Esophagus squamous epithelium (tissue), 5 donors: ENCODE results near the gene LRCOL1. TPM values are rescaled to one million over a fixed set of nuclear protein-coding genes. Genes with fewer than 3 reads are reported as not detected.

Experiments used
- DNase-seq: peaks from one replicate; lab custom pipeline; 2025; lab: John Stamatoyannopoulos, UW
- H3K27ac ChIP-seq, 4 donors: fragments of 200-600 bp; sonication (generic); one replicate each; pipeline ENCODE4 v1.5.1; 2016 to 2019; ENCODE audit warnings: mild to moderate bottlenecking in 1 of 4
- H3K27me3 ChIP-seq, 4 donors: fragments of 200-600 bp; sonication (generic); 1 replicate in 3 of 4; 2 replicates in 1 of 4; pipeline versions ENCODE4 v1.5.1 to v1.6.0; 2017 to 2021; ENCODE audit warnings: antibody characterized with exemption in 1 of 4
- H3K36me3 ChIP-seq, 3 donors: fragments of 200-600 bp; sonication (generic); one replicate each; pipeline ENCODE4 v1.5.1; 2016 to 2019
- H3K4me1 ChIP-seq, 3 donors: fragments of 200-600 bp; sonication (generic); one replicate each; pipeline ENCODE4 v1.5.1; 2017 to 2019
- H3K4me3 ChIP-seq, 4 donors: fragments of 200-600 bp; sonication (generic); 1 replicate in 3 of 4; 2 replicates in 1 of 4; pipeline ENCODE4 v1.5.1; 2016 to 2019; ENCODE audit warnings: mild to moderate bottlenecking in 2 of 4, moderate library complexity in 1 of 4
- H3K9me3 ChIP-seq, 3 donors: fragments of 200-600 bp; sonication (generic); one replicate each; pipeline ENCODE4 v1.5.1; 2016 to 2019
- POLR2A ChIP-seq, 4 donors: fragments of 450-650 bp; IDR thresholded peaks; one replicate each; pipeline ENCODE4 v1.6.1; 2017; ENCODE audit warnings: antibody characterized with exemption in 4 of 4, mild to moderate bottlenecking in 4 of 4, moderate library complexity in 3 of 4
- WGBS, 2 donors: methylation state at CpG; one replicate each; pipeline ENCODE4 v1.1.5; 2018; 5-methylcytosine and 5-hydroxymethylcytosine counted together
- intact Hi-C: fragments of 100-400 bp; cut with DNase I; formaldehyde crosslinking; loops from one replicate; pipeline ENCODE4 v1.15.0; 2022
- total RNA-seq, 4 donors: library from RNA; depleted of rRNA; stranded (reverse); fragments of >200 nt; gene quantifications; one replicate each; pipeline ENCODE4 v1.1.0, GENCODE V29; 2016
- TF ChIP-seq, protein P1 (sequence below), 6 experiments: fragments of 450-650 bp in 4 of 6; fragments of 200-600 bp in 2 of 6; sonication (generic) in 2 of 6; IDR thresholded peaks; one replicate each; pipeline ENCODE4 v1.5.1; 2016 to 2019; ENCODE audit warnings: antibody characterized with exemption in 6 of 6, mild to moderate bottlenecking in 4 of 6, moderate library complexity in 4 of 6
- donor health status: DM: yes; HTN: yes; CAD: no.

Gene LRCOL1
- total RNA-seq, 4 donors from 2014 or later, result 1.5 TPM; not detected in 3

DNA sequence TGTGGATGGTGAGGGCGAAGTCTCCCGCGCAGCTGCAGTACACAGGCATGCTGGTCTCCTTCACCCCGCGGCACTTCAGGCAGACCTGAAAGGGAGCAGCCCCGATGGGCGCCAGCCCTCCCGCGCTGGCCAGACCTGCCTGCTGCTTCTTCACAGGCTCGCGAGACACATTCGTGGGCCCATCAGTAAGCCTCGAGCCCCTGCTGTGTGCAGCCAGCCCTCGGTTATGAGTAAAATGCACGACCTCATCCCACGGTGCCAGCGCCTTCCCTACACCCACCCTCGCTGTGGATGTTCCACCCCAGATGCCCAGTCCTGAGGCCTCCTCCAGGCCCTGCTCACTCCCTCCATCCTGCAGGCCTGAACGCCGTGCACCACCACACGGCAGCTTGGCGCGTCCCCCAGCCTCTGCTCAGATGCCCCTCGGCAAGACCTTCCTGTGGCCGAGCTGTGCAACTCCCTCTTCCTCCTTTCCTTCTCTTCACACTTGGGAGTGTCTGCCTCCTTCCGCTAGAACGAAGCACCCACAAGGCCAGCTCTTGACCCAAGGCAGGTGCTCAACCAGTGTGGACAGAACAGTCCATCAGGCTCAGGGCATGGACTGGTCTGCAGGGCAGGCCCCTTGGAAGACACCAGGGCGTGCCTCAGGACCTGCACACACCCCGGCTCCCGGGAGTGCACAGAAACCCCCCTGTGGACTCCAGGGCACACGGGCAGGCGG is 14.7 kb upstream of the LRCOL1 start:
- TF ChIP-seq, protein P1, sequence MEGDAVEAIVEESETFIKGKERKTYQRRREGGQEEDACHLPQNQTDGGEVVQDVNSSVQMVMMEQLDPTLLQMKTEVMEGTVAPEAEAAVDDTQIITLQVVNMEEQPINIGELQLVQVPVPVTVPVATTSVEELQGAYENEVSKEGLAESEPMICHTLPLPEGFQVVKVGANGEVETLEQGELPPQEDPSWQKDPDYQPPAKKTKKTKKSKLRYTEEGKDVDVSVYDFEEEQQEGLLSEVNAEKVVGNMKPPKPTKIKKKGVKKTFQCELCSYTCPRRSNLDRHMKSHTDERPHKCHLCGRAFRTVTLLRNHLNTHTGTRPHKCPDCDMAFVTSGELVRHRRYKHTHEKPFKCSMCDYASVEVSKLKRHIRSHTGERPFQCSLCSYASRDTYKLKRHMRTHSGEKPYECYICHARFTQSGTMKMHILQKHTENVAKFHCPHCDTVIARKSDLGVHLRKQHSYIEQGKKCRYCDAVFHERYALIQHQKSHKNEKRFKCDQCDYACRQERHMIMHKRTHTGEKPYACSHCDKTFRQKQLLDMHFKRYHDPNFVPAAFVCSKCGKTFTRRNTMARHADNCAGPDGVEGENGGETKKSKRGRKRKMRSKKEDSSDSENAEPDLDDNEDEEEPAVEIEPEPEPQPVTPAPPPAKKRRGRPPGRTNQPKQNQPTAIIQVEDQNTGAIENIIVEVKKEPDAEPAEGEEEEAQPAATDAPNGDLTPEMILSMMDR (IDR thresholded peaks at IDR 0.05), result no peak
- no peak for TF ChIP-seq POLR2A (IDR thresholded peaks at IDR 0.05)
- no peak overlapping the region for H3K27ac ChIP-seq
- H3K9me3 ChIP-seq, result no peaks in the 10 kb centered on the region
- peaks cover 12 to 20% (median 13%) of the 10 kb centered on the region in 3 donors for H3K4me1 ChIP-seq
- H3K27me3 ChIP-seq, result peaks cover 0 to 18% (median 0%) of the 10 kb centered on the region in 4 donors
- no peak for DNase-seq
- intact Hi-C loops, result no loop called here
- H3K4me3 ChIP-seq, result no peak overlapping the region
- peaks cover 0 to 40% (median 11%) of the 10 kb centered on the region in 3 donors for H3K36me3 ChIP-seq
- 91 to 100% methylated on average over 5 to 18 of the region's 32 CpGs for WGBS, 2 donors

DNA sequence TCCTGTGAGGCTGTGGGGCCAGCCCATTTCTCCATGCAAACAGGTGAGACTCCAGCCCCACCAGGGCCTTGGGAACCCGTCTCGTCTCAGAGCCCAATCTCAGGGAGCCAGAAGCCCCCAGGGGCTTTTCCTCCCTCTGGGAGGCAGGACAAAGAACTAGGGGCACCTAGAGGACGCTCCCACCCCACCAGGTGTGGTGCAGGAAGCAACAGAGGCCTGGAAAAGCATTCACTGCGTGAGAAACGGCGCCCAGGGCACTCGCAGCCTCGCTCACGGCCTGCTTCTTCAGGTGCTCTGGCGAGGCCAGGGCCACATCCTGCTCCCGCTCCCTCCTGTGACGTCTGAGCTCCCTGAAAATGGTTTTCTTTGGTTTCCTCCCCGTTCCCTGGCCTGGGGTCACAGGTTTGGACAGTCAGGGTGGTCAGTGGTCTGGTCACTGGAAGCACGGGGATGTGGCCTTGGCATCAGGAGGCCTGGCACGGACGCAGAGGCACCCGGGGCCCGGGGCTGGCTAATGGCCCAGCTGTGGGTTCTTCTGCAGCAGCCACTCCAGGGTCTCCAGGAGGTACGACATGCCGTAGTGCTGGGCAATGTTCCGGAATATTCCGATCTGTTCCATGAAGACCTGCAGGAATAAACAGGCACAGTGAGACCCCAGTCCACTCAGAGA is 13.9 kb upstream of the LRCOL1 start:
- TF ChIP-seq POLR2A (IDR thresholded peaks at IDR 0.05), result no peak
- TF ChIP-seq, protein P1 (IDR thresholded peaks at IDR 0.05), result no peak
- Histone ChIP-seq H3K9me3 (no peaks in the 10 kb centered on the region), H3K27me3 (peaks cover 2 to 25% (median 5%) of the 10 kb centered on the region in 4 donors), H3K27ac (no peak overlapping the region), H3K4me1 (peaks cover 12 to 25% (median 13%) of the 10 kb centered on the region in 3 donors), H3K36me3 (peaks cover 0 to 33% (median 11%) of the 10 kb centered on the region in 3 donors), H3K4me3 (no peak overlapping the region)
- intact Hi-C loops, result no loop called here
- DNase-seq, result no peak
- WGBS, 2 donors, result 96% methylated on average over 10 of the region's 22 CpGs; no CpG with 5 or more reads in 1 of the 2 donors

DNA sequence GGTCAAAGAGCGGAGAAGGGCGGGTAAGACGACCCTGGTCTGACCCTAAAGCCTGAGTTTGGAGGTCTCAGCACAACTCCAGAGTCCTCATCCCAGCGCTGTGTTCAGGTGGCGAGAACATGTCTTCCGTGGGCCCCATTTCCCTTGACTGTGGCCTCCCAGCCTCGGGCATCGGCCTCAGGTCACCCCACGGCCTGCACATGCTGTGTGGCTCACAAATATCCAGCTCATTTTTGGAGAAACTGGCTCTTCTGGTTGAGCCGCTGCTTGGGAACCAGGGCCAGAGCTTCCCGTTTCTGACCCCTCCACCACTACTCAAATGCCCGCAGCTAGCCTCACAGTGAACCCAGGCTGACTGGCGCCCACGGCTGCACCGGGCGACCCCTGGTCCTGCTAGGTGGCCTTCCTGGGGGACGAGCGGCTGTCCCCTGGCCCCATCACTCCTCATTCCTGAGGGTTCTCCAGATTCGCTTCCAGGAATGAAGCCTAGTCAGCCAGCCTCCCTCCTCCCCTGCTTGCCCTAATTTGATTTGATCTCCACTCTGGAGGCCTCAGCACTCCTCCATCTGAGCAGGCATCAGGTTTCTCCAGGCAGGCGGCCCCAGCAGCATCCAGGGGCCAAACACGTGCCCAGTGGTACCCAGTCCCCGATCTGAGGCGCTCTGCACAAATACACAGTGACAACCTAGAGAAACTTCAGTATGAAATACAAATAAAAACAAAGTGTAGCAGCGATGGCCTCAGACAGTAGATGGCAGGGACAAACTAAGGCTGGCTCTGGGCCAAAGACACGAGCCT is 12.9 kb upstream of the LRCOL1 start:
- H3K27me3 ChIP-seq, result peaks cover 4 to 36% (median 6%) of the 10 kb centered on the region in 4 donors
- no peak overlapping the region for H3K4me3 ChIP-seq
- intact Hi-C loops, result no loop called here
- TF ChIP-seq POLR2A (IDR thresholded peaks at IDR 0.05), result no peak
- TF ChIP-seq, protein P1 (IDR thresholded peaks at IDR 0.05), result no peak
- 40 to 64% methylated on average over 3 to 10 of the region's 25 CpGs for WGBS, 2 donors
- H3K4me1 ChIP-seq, result peaks cover 14 to 35% (median 18%) of the 10 kb centered on the region in 3 donors
- no peaks in the 10 kb centered on the region for H3K9me3 ChIP-seq
- H3K27ac ChIP-seq, result peak overlapping the region; percentile 6 to 73 (median 57)
- peaks cover 0 to 26% (median 11%) of the 10 kb centered on the region in 3 donors for H3K36me3 ChIP-seq
- no peak for DNase-seq

DNA sequence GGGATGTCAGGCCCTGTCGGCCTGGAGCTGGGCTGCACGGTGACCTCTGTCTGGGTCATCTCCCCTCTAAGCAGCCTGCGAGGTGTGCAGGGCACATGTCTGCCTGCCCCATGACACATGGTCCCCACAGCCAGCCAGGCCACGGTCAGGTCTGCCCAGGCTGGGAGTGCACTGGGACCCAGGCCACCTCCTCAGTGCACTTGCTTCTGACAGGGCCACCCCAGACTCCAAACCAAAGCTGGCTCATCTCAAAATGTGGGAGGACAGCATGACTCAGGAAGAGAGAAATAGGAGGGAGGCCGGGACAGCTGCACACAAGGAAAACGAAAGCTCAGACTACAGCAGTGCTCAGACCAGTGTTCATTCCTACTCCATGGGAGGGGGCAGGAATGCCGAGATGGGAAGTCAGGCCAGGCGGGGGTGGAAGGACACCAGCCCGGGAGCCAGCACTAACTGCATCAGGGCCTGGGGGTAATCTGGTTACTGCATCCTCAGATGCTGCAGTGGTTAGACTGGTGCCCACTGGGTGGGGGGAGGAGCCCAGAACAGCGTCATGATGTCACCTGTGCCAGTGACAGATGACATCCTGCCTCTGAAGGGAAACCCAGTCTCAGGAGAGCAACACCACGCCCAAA is 12.2 kb upstream of the LRCOL1 start:
- no peak for TF ChIP-seq POLR2A (IDR thresholded peaks at IDR 0.05)
- Histone ChIP-seq H3K27ac (peak overlapping the region; percentile 6 to 73 (median 57)), H3K36me3 (peaks cover 0 to 26% (median 11%) of the 10 kb centered on the region in 3 donors), H3K4me3 (no peak overlapping the region), H3K27me3 (peaks cover 4 to 43% (median 11%) of the 10 kb centered on the region in 4 donors), H3K9me3 (peaks cover 0 to 3% (median 0%) of the 10 kb centered on the region in 3 donors), H3K4me1 (peaks cover 16 to 42% (median 20%) of the 10 kb centered on the region in 3 donors)
- intact Hi-C loops, result no loop called here
- DNase-seq, result no peak
- WGBS, 2 donors, result 25 to 31% methylated on average over 7 of the region's 11 CpGs
